HepG2 (cell line): ENCODE results near the gene CACNA1G. TPM values are rescaled to one million over a fixed set of nuclear protein-coding genes. Genes with fewer than 3 reads are reported as not detected.

Experiments
- CBX1 ChIP-seq: IDR thresholded peaks from one replicate; pipeline ENCODE4 v1.6.1; 2016; ENCODE audit warnings: antibody characterized with exemption, low read depth
- HMGXB4 ChIP-seq, 2 experiments: sonication (generic) in 1 of 2; formaldehyde crosslinking in 1 of 2; IDR thresholded peaks; 2 replicates each; pipeline versions ENCODE4 v1.4.0 to v1.6.1; 2018 to 2020; ENCODE audit warnings: missing genetic modification reagents in 2 of 2, borderline replicate concordance in 1 of 2, low read depth in 1 of 2, mild to moderate bottlenecking in 1 of 2, missing biosample characterization in 1 of 2
- KAT8 ChIP-seq: IDR thresholded peaks from 2 replicates; pipeline ENCODE4 v1.6.1; 2016; ENCODE audit warnings: missing genetic modification reagents, missing compliant biosample characterization
- NFAT5 ChIP-seq: sonication (generic); formaldehyde crosslinking; IDR thresholded peaks from 2 replicates; pipeline ENCODE4 v1.4.0; 2020; ENCODE audit warnings: missing genetic modification reagents
- NFATC3 ChIP-seq: sonication (generic); formaldehyde crosslinking; IDR thresholded peaks from 2 replicates; pipeline ENCODE4 v1.5.1; 2020; ENCODE audit warnings: mild to moderate bottlenecking, missing genetic modification reagents
- NFKB2 ChIP-seq: sonication (generic); formaldehyde crosslinking; IDR thresholded peaks from 2 replicates; pipeline ENCODE4 v1.4.0; 2020; ENCODE audit warnings: missing genetic modification reagents, borderline replicate concordance
- PBX3 ChIP-seq: sonication (generic); formaldehyde crosslinking; IDR thresholded peaks from 2 replicates; pipeline ENCODE4 v1.8.1; 2023; ENCODE audit warnings: missing genetic modification reagents, inconsistent platforms, borderline replicate concordance
- RAD21 ChIP-seq: fragments of 450-650 bp; formaldehyde crosslinking; IDR thresholded peaks from 2 replicates; pipeline ENCODE4 v1.5.0; 2020; ENCODE audit warnings: mild to moderate bottlenecking
- SOX6 ChIP-seq, 2 experiments: fragments of 450-650 bp in 1 of 2; sonication (generic) in 1 of 2; formaldehyde crosslinking in 1 of 2; IDR thresholded peaks; 2 replicates each; pipeline versions ENCODE4 v1.4.0 to v1.6.1; 2017 to 2020; ENCODE audit warnings: antibody characterized with exemption in 1 of 2, mild to moderate bottlenecking in 1 of 2, missing genetic modification reagents in 1 of 2
- SRSF9 ChIP-seq: fragments of 200-400 bp; formaldehyde crosslinking; IDR thresholded peaks from 2 replicates; pipeline ENCODE4 v1.6.1; 2018; ENCODE audit warnings: borderline replicate concordance, mild to moderate bottlenecking, low read depth, low read length; ENCODE audit not compliant: insufficient read depth, poor library complexity, severe bottlenecking
- TEAD3 ChIP-seq: optimal IDR thresholded peaks from 2 replicates; pipeline ENCODE3; 2016; ENCODE audit warnings: borderline replicate concordance
- THAP9 ChIP-seq: sonication (generic); formaldehyde crosslinking; IDR thresholded peaks from 2 replicates; pipeline ENCODE4; 2020; ENCODE audit warnings: missing genetic modification reagents, mild to moderate bottlenecking, borderline replicate concordance
- XBP1 ChIP-seq: sonication (generic); formaldehyde crosslinking; IDR thresholded peaks from 2 replicates; pipeline ENCODE4 v1.5.0; 2020; ENCODE audit warnings: missing genetic modification reagents
- ZNF33B ChIP-seq: sonication (generic); formaldehyde crosslinking; IDR thresholded peaks from 2 replicates; pipeline ENCODE4 v1.5.1; 2020; ENCODE audit warnings: mild to moderate bottlenecking, missing genetic modification reagents
- ZNF549 ChIP-seq: sonication (generic); formaldehyde crosslinking; IDR thresholded peaks from 2 replicates; pipeline ENCODE4 v1.5.0; 2020; ENCODE audit warnings: missing genetic modification reagents
- ZNF563 ChIP-seq: sonication (generic); formaldehyde crosslinking; IDR thresholded peaks from 2 replicates; pipeline ENCODE4 v1.8.0; 2022; ENCODE audit warnings: mild to moderate bottlenecking, moderate library complexity, missing genetic modification reagents
- ZNF616 ChIP-seq: sonication (generic); formaldehyde crosslinking; IDR thresholded peaks from 2 replicates; pipeline ENCODE4 v1.5.0; 2020; ENCODE audit warnings: low read depth, mild to moderate bottlenecking, missing genetic modification reagents
- polyA plus RNA-seq, 8 experiments: library from polyadenylated mRNA; depleted of rRNA in 3 of 8; stranded (reverse) in 7 of 8; unstranded in 1 of 8; fragments of >200 nt; fragmentation: Illumina TruSeq in 4 of 8; extraction: Trizol in 4 of 8; gene quantifications; 2 replicates each; pipeline versions ENCODE4 v1.2.1 to v1.2.3, GENCODE V29; 2011 to 2016; ENCODE audit warnings: low read depth in 4 of 8, missing spikeins in 1 of 8, mixed read lengths in 1 of 8; ENCODE audit not compliant: insufficient read depth in 1 of 8
- total RNA-seq, 5 experiments: library from RNA; depleted of rRNA; stranded (reverse); fragments of >200 nt; fragmentation: Illumina TruSeq; extraction: Trizol; gene quantifications; 2 replicates each; pipeline ENCODE4 v1.2.3, GENCODE V29; 2016; ENCODE audit warnings: low read depth in 1 of 5

CACNA1G gene
- total and polyA plus RNA-seq, 2 of the 13 experiments (the other 11 are each of a cell fraction or from before 2014, with no cell fraction given) = 0.02 TPM; not detected in 1

- TF ChIP-seq SRSF9 (no peak), ZNF563 (CRISPR knock-in tag) (peak; percentile 38; the same call in 1 of the 2 replicates), ZNF616 (CRISPR knock-in tag) (no peak), KAT8 (CRISPR knock-in tag) (peak; percentile 58), PBX3 (CRISPR knock-in tag) (no peak), CBX1 (no peak), SOX6 (IDR thresholded peaks at IDR 0.05) (no peak), SOX6 (CRISPR knock-in tag; IDR thresholded peaks at IDR 0.05) (peak; percentile 46; the same call in 1 of the 2 replicates), NFKB2 (CRISPR knock-in tag) (peak; percentile 43; the same call in 1 of the 2 replicates), XBP1 (no peak), ZNF33B (0 out of 2 replicates have a peak, but pooled peaks have one; percentile 19), ZNF549 (no peak), THAP9 (CRISPR knock-in tag) (peak; percentile 58; the same call in 1 of the 2 replicates), HMGXB4 (CRISPR knock-in tag; IDR thresholded peaks at IDR 0.05; ENCODE audit: borderline replicate concordance in 1 of 2, low read depth in 1 of 2) (peak; percentile 59 to 88; a peak in 2 of 4 replicates), NFATC3 (CRISPR knock-in tag) (no peak), RAD21 (peak; percentile 98), NFAT5 (CRISPR knock-in tag) (no peak), TEAD3 (peak; percentile 84)
Observed at GRCh38 chr17:50550661-50551432, 9.7 kb upstream of the CACNA1G start (continued).
